ENCODE data around the gene PUSL1. TPM values are rescaled to one million over a fixed set of nuclear protein-coding genes. Genes with fewer than 3 reads are reported as not detected.

The PUSL1 gene
- total RNA-seq (2021): 18.0 and 18.9 TPM in 2 replicates
- Bru-seq, nascent RNA: percentile 40 among the genes with signal in this experiment
- percentile 31 among the genes with signal in this experiment for BruChase-seq, experiment 1, labeled RNA remaining after a 2-hour chase
- BruChase-seq, experiment 2, labeled RNA remaining after a 6-hour chase: percentile 61 among the genes with signal in this experiment
- long read RNA-seq, transcript PUSL1-201 (8 exons, 1,287 nt): major isoform, 16 of 27 reads
- long read RNA-seq, partial matches to known transcripts: 2 of 27 reads
- long read RNA-seq, other reads (novel, unspliced or antisense): 9 of 27 reads

- Histone ChIP-seq H3K27ac (peak within 1 kb of the TSS; percentile 41), H2AFZ (peak within 1 kb of the TSS; percentile 89), H3K4me2 (peak within 1 kb of the TSS; percentile 98), H3K79me2 (ENCODE audit: low read depth) (peaks cover 21% of the 10 kb centered on the region; the same call in 1 of the 2 replicates), H3K4me1 (replicated peaks; ENCODE audit: insufficient read depth) (peaks cover 36% of the 10 kb centered on the region), H3K9me2 (ENCODE audit: insufficient read depth) (no peaks in the 10 kb centered on the region), H3K36me3 (ENCODE audit: low read depth) (no peaks in the 10 kb centered on the region), H3K4me3 (peak within 1 kb of the TSS; percentile 84), H4K20me1 (ENCODE audit: insufficient read depth) (peaks cover 26% of the 10 kb centered on the region), H3K9me3 (ENCODE audit: insufficient read depth, low read depth) (no peaks in the 10 kb centered on the region), H3K27me3 (ENCODE audit: insufficient read depth, low read depth) (no peaks in the 10 kb centered on the region), H3F3A (ENCODE audit: insufficient read depth, low read depth) (peaks cover 31% of the 10 kb centered on the region; the same call in 1 of the 2 replicates)
- TF ChIP-seq CTCF (conservative IDR thresholded peaks at IDR 0.05) (no peak), EZH2 (IDR thresholded peaks at IDR 0.05; ENCODE audit: low read depth) (no peak)
- no TSS peak for BruUV-seq (replicated peaks)
- intact Hi-C loops (cut with micrococcal nuclease; ENCODE audit: unreplicated experiment): loop anchor here (1.0 to 10.0 kb wide), 3 partner anchors 197 to 303 kb away; partner anchors contain the start of gene HES4
- peak; percentile 72 to 89 for DNase-seq
- CTCF ChIA-PET: no interaction called here
- POLR2A ChIA-PET (ENCODE audit: unreplicated experiment): no interaction called here
Measured at GRCh38 chr1:1307923-1308755, at the start of gene PUSL1, which contains the start of gene ACAP3. TSS of gene PUSL1 (plus strand) at chr1:1308597. CDS start at chr1:1308644, 47 bp downstream. TSS of gene ACAP3 (minus strand) at chr1:1307930. CDS start at chr1:1307815, 115 bp downstream.

GRCh38 chr1:1259119-1259488 is 49.3 kb upstream of the PUSL1 start:
- Histone ChIP-seq H3K36me3 (ENCODE audit: low read depth) (0 out of 2 replicates have a peak, but pooled peaks cover 9% of the 10 kb centered on the region), H3F3A (ENCODE audit: insufficient read depth, low read depth) (peaks cover 4% of the 10 kb centered on the region), H3K27me3 (ENCODE audit: insufficient read depth, low read depth) (no peaks in the 10 kb centered on the region), H3K4me1 (replicated peaks; ENCODE audit: insufficient read depth) (no peaks in the 10 kb centered on the region), H3K4me2 (no peak overlapping the region), H3K9me3 (ENCODE audit: insufficient read depth, low read depth) (no peaks in the 10 kb centered on the region), H3K9me2 (ENCODE audit: insufficient read depth) (no peaks in the 10 kb centered on the region), H4K20me1 (ENCODE audit: insufficient read depth) (peaks cover 29% of the 10 kb centered on the region), H3K79me2 (ENCODE audit: low read depth) (peaks cover 2% of the 10 kb centered on the region; the same call in 1 of the 2 replicates), H3K4me3 (no peak overlapping the region), H2AFZ (no peak overlapping the region), H3K27ac (no peak overlapping the region)
- intact Hi-C loops (cut with micrococcal nuclease; ENCODE audit: unreplicated experiment): no loop called here
- BruUV-seq (replicated peaks): no TSS peak
- ChIA-PET CTCF (no interaction called here), POLR2A (ENCODE audit: unreplicated experiment) (no interaction called here)
- DNase-seq: no peak
- no peak for TF ChIP-seq EZH2 (IDR thresholded peaks at IDR 0.05; ENCODE audit: low read depth)
- no peak for TF ChIP-seq CTCF (conservative IDR thresholded peaks at IDR 0.05)

GRCh38 chr1:1259540-1259939 is 48.9 kb upstream of the PUSL1 start:
- H3K27ac ChIP-seq: no peak overlapping the region
- H3K27me3 ChIP-seq (ENCODE audit: insufficient read depth, low read depth): no peaks in the 10 kb centered on the region
- H3K9me3 ChIP-seq (ENCODE audit: insufficient read depth, low read depth): no peaks in the 10 kb centered on the region
- no peak overlapping the region for H3K4me3 ChIP-seq
- CTCF ChIA-PET: no interaction called here
- peaks cover 7% of the 10 kb centered on the region; the same call in 1 of the 2 replicates for H3K79me2 ChIP-seq (ENCODE audit: low read depth)
- peaks cover 4% of the 10 kb centered on the region for H3F3A ChIP-seq (ENCODE audit: insufficient read depth, low read depth)
- H4K20me1 ChIP-seq (ENCODE audit: insufficient read depth): peaks cover 33% of the 10 kb centered on the region
- POLR2A ChIA-PET (ENCODE audit: unreplicated experiment): no interaction called here
- H3K9me2 ChIP-seq (ENCODE audit: insufficient read depth): no peaks in the 10 kb centered on the region
- H3K36me3 ChIP-seq (ENCODE audit: low read depth): 0 out of 2 replicates have a peak, but pooled peaks cover 12% of the 10 kb centered on the region
- BruUV-seq (replicated peaks): no TSS peak
- H3K4me1 ChIP-seq (replicated peaks; ENCODE audit: insufficient read depth): no peaks in the 10 kb centered on the region
- no peak for TF ChIP-seq CTCF (conservative IDR thresholded peaks at IDR 0.05)
- TF ChIP-seq EZH2 (IDR thresholded peaks at IDR 0.05; ENCODE audit: low read depth): no peak
- H3K4me2 ChIP-seq: no peak overlapping the region
- H2AFZ ChIP-seq: no peak overlapping the region
- intact Hi-C loops (cut with micrococcal nuclease; ENCODE audit: unreplicated experiment): no loop called here
- no peak for DNase-seq
